Stimulated activated naive CD8-positive, alpha-beta T cell treated with anti-CD3 and anti-CD28 coated beads, Interleukin-15, amount 100 ng/mL, for 72 hours (primary cell): ENCODE measurements around the gene DTNBP1.
A peak's percentile ranks its signal among the peaks of the same experiment; 100 is the strongest.
"Not testable (repeated sequence)": the region's sequence is repeated elsewhere in the genome, so short reads cannot be mapped to it uniquely, and the experiment has no call there.

Experiments used
- ATAC-seq: fragments of 150-1000 bp; cut with Tn5 transposase; 2 replicates; pipeline ENCODE4 v1.10.0; 2021; ENCODE audit warnings: mild to moderate bottlenecking, moderate library complexity
- DNase-seq, 2 donors: peaks; one replicate each; pipeline ENCODE4 v3.0.0; 2021 to 2022
- H3K27ac Mint-ChIP-seq, 2 donors: one replicate each; pipeline ENCODE4 v1.8.0; 2022; ENCODE audit warnings: mild to moderate bottlenecking in 2 of 2, mixed read lengths in 2 of 2, moderate library complexity in 2 of 2
- H3K27me3 Mint-ChIP-seq: one replicate; pipeline ENCODE4 v1.8.0; 2022; ENCODE audit warnings: mixed read lengths
- H3K4me1 Mint-ChIP-seq: one replicate; pipeline ENCODE4 v1.8.0; 2022; ENCODE audit warnings: mild to moderate bottlenecking, mixed read lengths
- H3K4me3 Mint-ChIP-seq, 2 donors: one replicate each; pipeline ENCODE4 v1.8.0; 2022; ENCODE audit warnings: mild to moderate bottlenecking in 2 of 2, mixed read lengths in 2 of 2, moderate library complexity in 1 of 2
- H3K9me3 Mint-ChIP-seq, 2 donors: one replicate each; pipeline ENCODE4 v1.8.0; 2022; ENCODE audit warnings: mixed read lengths in 2 of 2

Gene DTNBP1

GRCh38 chr6:15675536-15676220, 12.8 kb upstream of the DTNBP1 start:
- Mint-ChIP-seq H3K4me3 (no peak overlapping the region), H3K27me3 (peaks cover 7% of the 10 kb centered on the region), H3K4me1 (no peaks in the 10 kb centered on the region), H3K27ac (no peak overlapping the region), H3K9me3 (no peaks in the 10 kb centered on the region)
- DNase-seq, result no peak
- ATAC-seq, result no peak

- Mint-ChIP-seq H3K4me1 (no peaks in the 10 kb centered on the region), H3K4me3 (no peak overlapping the region), H3K27ac (no peak overlapping the region), H3K27me3 (peaks cover 14% of the 10 kb centered on the region), H3K9me3 (no peaks in the 10 kb centered on the region)
- DNase-seq (no peak), ATAC-seq (no peak)
Observed at GRCh38 chr6:15674690-15675386, 12.0 kb upstream of the DTNBP1 start.

- H3K4me3 Mint-ChIP-seq, result no peak overlapping the region
- no peak for ATAC-seq
- DNase-seq, result no peak
- H3K27ac Mint-ChIP-seq, result no peak overlapping the region
- H3K9me3 Mint-ChIP-seq, result no peaks in the 10 kb centered on the region
- peaks cover 19% of the 10 kb centered on the region for H3K27me3 Mint-ChIP-seq
- no peaks in the 10 kb centered on the region for H3K4me1 Mint-ChIP-seq
Observed at GRCh38 chr6:15673666-15674065, 10.8 kb upstream of the DTNBP1 start.

GRCh38 chr6:15672818-15673217, 10.0 kb upstream of the DTNBP1 start:
- no peak overlapping the region for H3K4me3 Mint-ChIP-seq
- DNase-seq, result no peak
- no peak for ATAC-seq
- H3K9me3 Mint-ChIP-seq, result no peaks in the 10 kb centered on the region
- H3K27me3 Mint-ChIP-seq, result peaks cover 17% of the 10 kb centered on the region
- H3K4me1 Mint-ChIP-seq, result no peaks in the 10 kb centered on the region
- no peak overlapping the region for H3K27ac Mint-ChIP-seq

- Mint-ChIP-seq H3K4me1 (no peaks in the 10 kb centered on the region), H3K27ac (no peak overlapping the region), H3K27me3 (peaks cover 12% of the 10 kb centered on the region), H3K9me3 (no peaks in the 10 kb centered on the region), H3K4me3 (no peak overlapping the region)
- ATAC-seq, result no peak
- no peak for DNase-seq
Observed at GRCh38 chr6:15672291-15672690, 9.5 kb upstream of the DTNBP1 start.

- H3K9me3 Mint-ChIP-seq, result no peaks in the 10 kb centered on the region
- ATAC-seq (no peak), DNase-seq (no peak)
- no peak overlapping the region for H3K4me3 Mint-ChIP-seq
- peaks cover 18% of the 10 kb centered on the region for H3K27me3 Mint-ChIP-seq
- no peaks in the 10 kb centered on the region for H3K4me1 Mint-ChIP-seq
- H3K27ac Mint-ChIP-seq, result no peak overlapping the region
Observed at GRCh38 chr6:15668918-15669317, 6.1 kb upstream of the DTNBP1 start.

DNA sequence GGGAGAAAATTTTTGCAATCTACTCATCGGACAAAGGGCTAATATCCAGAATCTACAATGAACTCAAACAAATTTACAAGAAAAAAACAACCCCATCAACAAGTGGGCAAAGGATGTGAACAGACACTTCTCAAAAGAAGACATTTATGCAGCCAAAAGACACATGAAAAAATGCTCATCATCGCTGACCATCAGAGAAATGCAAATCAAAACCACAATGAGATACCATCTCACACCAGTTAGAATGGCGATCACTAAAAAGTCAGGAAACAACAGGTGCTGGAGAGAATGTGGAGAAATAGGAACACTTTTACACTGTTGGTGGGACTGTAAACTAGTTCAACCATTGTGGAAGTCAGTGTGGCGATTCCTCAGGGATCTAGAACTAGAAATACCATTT, 4.1 kb upstream of the DTNBP1 start:
- not testable (repeated sequence) for ATAC-seq, H3K4me1 Mint-ChIP-seq, DNase-seq, H3K9me3 Mint-ChIP-seq, H3K27ac Mint-ChIP-seq, H3K4me3 Mint-ChIP-seq
- peaks cover 24% of the 10 kb centered on the region for H3K27me3 Mint-ChIP-seq

DNA sequence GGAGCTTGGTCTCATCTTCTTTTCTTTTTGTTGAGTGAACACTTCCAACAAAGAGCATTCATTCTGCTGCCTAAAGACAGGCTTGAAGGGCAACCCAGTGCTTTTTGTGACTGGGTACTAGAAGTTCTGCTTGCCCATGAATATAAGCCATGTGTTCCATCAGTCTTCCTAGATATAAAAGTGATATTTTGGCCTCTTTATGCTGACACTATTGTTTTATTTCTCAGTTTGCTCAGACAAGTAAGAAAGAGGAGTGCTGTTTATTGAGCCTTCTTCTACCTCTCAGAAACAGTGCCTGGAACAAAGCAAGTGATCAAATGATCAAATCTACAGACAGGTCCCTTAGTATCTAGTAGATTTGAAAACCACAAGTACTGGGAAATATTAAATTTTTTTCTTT, 2.4 kb upstream of the DTNBP1 start:
- no peak for DNase-seq
- no peak overlapping the region for H3K27ac Mint-ChIP-seq
- ATAC-seq, result no peak
- no peaks in the 10 kb centered on the region for H3K9me3 Mint-ChIP-seq
- H3K27me3 Mint-ChIP-seq, result peaks cover 22% of the 10 kb centered on the region
- H3K4me3 Mint-ChIP-seq, result no peak overlapping the region
- H3K4me1 Mint-ChIP-seq, result peaks cover 6% of the 10 kb centered on the region

GRCh38 chr6:15663130-15663871, 473 bp upstream of the DTNBP1 start:
- DNase-seq (no peak), ATAC-seq (no peak)
- H3K9me3 Mint-ChIP-seq, result no peaks in the 10 kb centered on the region
- H3K27me3 Mint-ChIP-seq, result peaks cover 12% of the 10 kb centered on the region
- H3K4me1 Mint-ChIP-seq, result peaks cover 16% of the 10 kb centered on the region
- peak overlapping the region; percentile 73 to 86 for H3K4me3 Mint-ChIP-seq
- peak overlapping the region in 1 of 2 donors; percentile 37 for H3K27ac Mint-ChIP-seq

GRCh38 chr6:15661853-15662325, 939 bp downstream of the DTNBP1 start:
- ATAC-seq (peak; percentile 4), DNase-seq (no peak)
- Mint-ChIP-seq H3K4me3 (peak overlapping the region; percentile 79 to 86), H3K4me1 (peaks cover 29% of the 10 kb centered on the region), H3K27ac (peak overlapping the region; percentile 44 to 63), H3K9me3 (no peaks in the 10 kb centered on the region), H3K27me3 (peaks cover 12% of the 10 kb centered on the region)

GRCh38 chr6:15659181-15659580, 3.6 kb downstream of the DTNBP1 start:
- Mint-ChIP-seq H3K27me3 (peaks cover 8% of the 10 kb centered on the region), H3K4me1 (peaks cover 29% of the 10 kb centered on the region), H3K4me3 (no peak overlapping the region), H3K27ac (no peak overlapping the region), H3K9me3 (no peaks in the 10 kb centered on the region)
- no peak for DNase-seq
- no peak for ATAC-seq

GRCh38 chr6:15658181-15658744, 4.6 kb downstream of the DTNBP1 start:
- H3K4me3 Mint-ChIP-seq, result no peak overlapping the region

GRCh38 chr6:15657290-15657689, 5.5 kb downstream of the DTNBP1 start:
- ATAC-seq (no peak), DNase-seq (no peak)
- Mint-ChIP-seq H3K27ac (no peak overlapping the region), H3K4me1 (peaks cover 36% of the 10 kb centered on the region), H3K27me3 (no peaks in the 10 kb centered on the region), H3K9me3 (no peaks in the 10 kb centered on the region), H3K4me3 (no peak overlapping the region)

More at GRCh38 chr6:15658181-15658744, 4.6 kb downstream of the DTNBP1 start:
- Mint-ChIP-seq H3K27ac (no peak overlapping the region), H3K9me3 (no peaks in the 10 kb centered on the region), H3K4me1 (peaks cover 32% of the 10 kb centered on the region), H3K27me3 (no peaks in the 10 kb centered on the region)
- ATAC-seq (no peak), DNase-seq (no peak)

DNA sequence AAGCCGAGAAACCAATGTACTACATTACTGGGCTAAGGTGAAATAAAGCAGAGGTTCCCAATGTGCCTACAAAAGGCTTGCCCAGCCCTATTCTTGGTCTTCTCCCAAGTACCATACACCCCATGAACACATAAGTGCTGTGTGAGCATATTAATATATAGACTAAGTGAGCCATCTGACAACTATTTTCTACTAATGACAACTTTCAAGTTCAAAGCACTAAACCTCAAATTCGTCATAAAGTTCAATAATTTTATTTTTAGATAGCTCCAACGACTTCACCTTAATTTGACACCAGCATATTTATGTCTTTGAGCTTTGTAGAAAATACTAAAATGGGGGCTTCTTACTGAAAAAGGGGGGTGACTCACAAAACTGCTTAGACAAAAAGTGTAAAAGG, 6.7 kb downstream of the DTNBP1 start:
- no peaks in the 10 kb centered on the region for H3K9me3 Mint-ChIP-seq
- DNase-seq, result no peak
- H3K27ac Mint-ChIP-seq, result no peak overlapping the region
- no peaks in the 10 kb centered on the region for H3K27me3 Mint-ChIP-seq
- no peak for ATAC-seq
- no peak overlapping the region for H3K4me3 Mint-ChIP-seq
- H3K4me1 Mint-ChIP-seq, result peaks cover 39% of the 10 kb centered on the region

GRCh38 chr6:15654250-15654649, 8.6 kb downstream of the DTNBP1 start:
- no peak for ATAC-seq
- Mint-ChIP-seq H3K27me3 (no peaks in the 10 kb centered on the region), H3K9me3 (peaks cover 0 to under 1% of the 10 kb centered on the region in 2 donors), H3K4me1 (peaks cover 39% of the 10 kb centered on the region), H3K27ac (no peak overlapping the region), H3K4me3 (no peak overlapping the region)
- no peak for DNase-seq

DNA sequence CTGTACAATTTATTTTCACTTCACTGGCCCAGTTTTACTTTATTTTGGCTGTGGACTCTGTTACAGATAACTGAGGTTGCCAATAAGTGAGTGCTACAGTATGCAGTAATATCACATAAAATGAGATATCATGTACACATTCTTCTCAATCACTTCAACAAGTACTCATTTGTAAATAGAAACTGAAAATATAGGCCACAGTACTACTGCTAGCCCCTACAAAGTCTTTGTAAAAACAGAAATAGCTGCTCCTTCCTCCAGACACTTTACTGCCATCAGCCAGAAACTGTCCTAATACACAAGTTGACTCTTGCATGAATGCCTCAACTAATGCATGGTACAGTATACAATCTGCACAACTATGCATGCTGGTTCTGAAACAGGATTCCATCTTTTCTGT, 9.2 kb downstream of the DTNBP1 start:
- Mint-ChIP-seq H3K27me3 (no peaks in the 10 kb centered on the region), H3K27ac (no peak overlapping the region), H3K4me1 (peaks cover 32% of the 10 kb centered on the region), H3K9me3 (peaks cover 0 to 7% of the 10 kb centered on the region in 2 donors), H3K4me3 (no peak overlapping the region)
- ATAC-seq (peak; percentile 40), DNase-seq (no peak)
